ENCODE data around the gene C2CD2. TPM values are rescaled to one million over a fixed set of nuclear protein-coding genes. Genes with fewer than 3 reads are reported as not detected.
"Not testable (repeated sequence)": the region's sequence is repeated elsewhere in the genome, so short reads cannot be mapped to it uniquely, and the experiment has no call there.

C2CD2 gene
- total RNA-seq, 4 donors from 2014 or later: 37.5 to 63.9 (median 51.6) TPM

GRCh38 chr21:41953249-41953830, 478 bp downstream of the C2CD2 start:
- H3K27ac ChIP-seq: peak overlapping the region; percentile 70 to 84 (median 77)
- peaks cover 0 to 67% (median 22%) of the 10 kb centered on the region in 4 donors for H3K4me1 ChIP-seq
- no peak for DNase-seq (ENCODE audit: low spot score in 2 of 2)
- TF ChIP-seq CTCF (IDR thresholded peaks at IDR 0.05) (no peak), EP300 (IDR thresholded peaks at IDR 0.05) (no peak), POLR2A (IDR thresholded peaks at IDR 0.05) (no peak)
- H3K4me3 ChIP-seq: peak overlapping the region; percentile 69 to 91 (median 78)
- H3K27me3 ChIP-seq: no peaks in the 10 kb centered on the region
- WGBS, 2 donors: 0 to 2% methylated on average over 11 to 29 of the region's 67 CpGs
- no peaks in the 10 kb centered on the region for H3K36me3 ChIP-seq
- no peaks in the 10 kb centered on the region for H3K9me3 ChIP-seq

- Histone ChIP-seq H3K27me3 (no peaks in the 10 kb centered on the region), H3K9me3 (no peaks in the 10 kb centered on the region), H3K4me3 (peak overlapping the region; percentile 69 to 91 (median 78)), H3K27ac (peak overlapping the region; percentile 70 to 84 (median 77)), H3K36me3 (no peaks in the 10 kb centered on the region), H3K4me1 (peaks cover 0 to 67% (median 21%) of the 10 kb centered on the region in 4 donors)
- TF ChIP-seq EP300 (IDR thresholded peaks at IDR 0.05) (no peak), CTCF (IDR thresholded peaks at IDR 0.05) (no peak), POLR2A (IDR thresholded peaks at IDR 0.05) (no peak)
- DNase-seq (ENCODE audit: low spot score in 2 of 2): no peak
- 28 to 39% methylated on average over 29 to 30 of the region's 30 CpGs for WGBS, 2 donors
Measured at GRCh38 chr21:41952568-41953248, 1.1 kb downstream of the C2CD2 start.

- Histone ChIP-seq H3K27me3 (no peaks in the 10 kb centered on the region), H3K27ac (peak overlapping the region in 3 of 4 donors; percentile 23 to 84 (median 81)), H3K4me1 (peaks cover 0 to 67% (median 23%) of the 10 kb centered on the region in 4 donors), H3K9me3 (no peaks in the 10 kb centered on the region), H3K36me3 (no peaks in the 10 kb centered on the region), H3K4me3 (peak overlapping the region; percentile 69 to 91 (median 78))
- 73 to 77% methylated on average over 5 of the region's 5 CpGs for WGBS, 2 donors
- no peak for TF ChIP-seq CTCF (IDR thresholded peaks at IDR 0.05)
- TF ChIP-seq EP300 (IDR thresholded peaks at IDR 0.05): no peak
- TF ChIP-seq POLR2A (IDR thresholded peaks at IDR 0.05): no peak
- no peak for DNase-seq (ENCODE audit: low spot score in 2 of 2)
Measured at GRCh38 chr21:41951876-41952567, 1.8 kb downstream of the C2CD2 start.

- no peaks in the 10 kb centered on the region for H3K27me3 ChIP-seq
- DNase-seq (ENCODE audit: low spot score in 2 of 2): no peak
- TF ChIP-seq CTCF (IDR thresholded peaks at IDR 0.05) (no peak), EP300 (IDR thresholded peaks at IDR 0.05) (no peak), POLR2A (IDR thresholded peaks at IDR 0.05) (no peak)
- peaks cover 0 to 70% (median 26%) of the 10 kb centered on the region in 4 donors for H3K4me1 ChIP-seq
- H3K9me3 ChIP-seq: no peaks in the 10 kb centered on the region
- 88 to 89% methylated on average over 14 of the region's 14 CpGs for WGBS, 2 donors
- H3K36me3 ChIP-seq: no peaks in the 10 kb centered on the region
- H3K27ac ChIP-seq: peak overlapping the region in 1 of 4 donors; percentile 84
- no peak overlapping the region for H3K4me3 ChIP-seq
Measured at GRCh38 chr21:41950941-41951351, 2.9 kb downstream of the C2CD2 start.

- H3K4me1 ChIP-seq: peaks cover 0 to 70% (median 26%) of the 10 kb centered on the region in 4 donors
Measured at GRCh38 chr21:41949631-41950030, 4.2 kb downstream of the C2CD2 start.

More at GRCh38 chr21:41949631-41950030, 4.2 kb downstream of the C2CD2 start:
- not testable (repeated sequence) for H3K27me3 ChIP-seq; DNase-seq (ENCODE audit: low spot score in 2 of 2); H3K27ac ChIP-seq; H3K9me3 ChIP-seq; H3K4me3 ChIP-seq; H3K36me3 ChIP-seq
- 96 to 99% methylated on average over 3 of the region's 3 CpGs for WGBS, 2 donors

Measured in tibial nerve (tissue), 4 donors.